KG1 (cell line): ENCODE data around the gene ORC4.
A peak's percentile ranks its signal among the peaks of the same experiment; 100 is the strongest.

Experiments
- DNase-seq: peaks from one replicate; lab custom pipeline; 2025; lab: John Stamatoyannopoulos, UW

ORC4 gene

GRCh38 chr2:147933931-147934330, 86.6 kb downstream of the ORC4 start:
- DNase-seq, result no peak

GRCh38 chr2:147927053-147927588, 93.4 kb downstream of the ORC4 start:
- DNase-seq, result no peak

GRCh38 chr2:147925886-147926285, 94.7 kb downstream of the ORC4 start:
- DNase-seq, result no peak

DNA sequence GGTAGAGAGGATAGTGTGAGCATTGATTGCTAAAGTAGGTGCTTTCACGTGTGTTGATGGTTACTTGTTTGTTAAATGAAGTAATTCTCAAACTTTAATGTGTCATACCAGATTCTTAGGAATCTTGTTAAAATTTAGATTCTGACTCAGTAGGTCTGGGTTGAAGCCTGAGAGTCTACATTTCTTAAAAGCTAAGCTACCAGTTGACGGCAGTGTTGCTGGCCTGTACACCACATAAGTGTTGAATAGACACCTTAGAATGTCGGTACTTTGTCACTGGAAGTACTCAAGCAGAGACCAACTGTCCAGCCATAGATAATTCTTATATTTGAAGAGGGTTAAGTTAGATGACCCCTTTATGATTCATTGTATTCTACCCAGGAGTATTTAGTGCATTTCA, 95.9 kb downstream of the ORC4 start:
- DNase-seq, result no peak

DNA sequence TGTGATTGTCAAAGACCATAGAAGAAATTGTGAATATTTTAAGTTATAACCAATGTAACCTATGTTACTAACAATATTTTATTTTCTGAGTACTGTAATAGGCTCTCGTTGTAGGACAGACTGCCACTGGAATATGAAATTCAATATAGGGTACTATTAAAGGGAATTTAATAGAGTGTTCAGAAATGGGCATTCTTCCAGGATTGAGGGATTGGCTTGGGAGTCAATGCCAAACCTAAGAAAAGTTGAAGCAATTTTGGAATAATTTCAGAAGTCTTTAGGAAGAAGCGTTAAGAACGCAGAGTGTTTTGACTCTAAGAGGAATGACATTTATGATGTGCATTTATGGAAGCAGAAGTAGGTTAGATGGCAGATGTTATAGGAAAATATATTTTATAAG, 96.7 kb downstream of the ORC4 start:
- no peak for DNase-seq

- no peak for DNase-seq
These were observed 103.4 kb downstream of the ORC4 start for GRCh38 chr2:147917161-147917560.

DNA sequence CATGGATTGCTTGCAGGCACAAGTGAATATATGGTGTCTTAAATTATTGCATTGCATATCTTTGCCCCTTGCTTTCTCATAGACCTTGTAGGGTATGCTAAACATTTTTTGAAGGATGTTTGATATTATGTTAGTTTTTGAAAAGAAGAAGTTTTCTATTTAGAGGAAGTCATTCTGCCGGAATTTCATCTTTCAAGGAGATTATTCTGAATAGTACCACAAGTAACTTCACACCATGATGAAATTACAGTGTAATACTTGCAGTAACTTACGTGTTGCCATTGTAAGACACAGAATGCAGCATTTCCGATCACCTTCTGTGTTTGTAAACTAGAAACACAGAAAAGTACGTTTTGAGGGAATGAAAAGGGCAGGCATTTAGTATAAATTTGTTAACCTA, 103.8 kb downstream of the ORC4 start:
- DNase-seq, result no peak

DNA sequence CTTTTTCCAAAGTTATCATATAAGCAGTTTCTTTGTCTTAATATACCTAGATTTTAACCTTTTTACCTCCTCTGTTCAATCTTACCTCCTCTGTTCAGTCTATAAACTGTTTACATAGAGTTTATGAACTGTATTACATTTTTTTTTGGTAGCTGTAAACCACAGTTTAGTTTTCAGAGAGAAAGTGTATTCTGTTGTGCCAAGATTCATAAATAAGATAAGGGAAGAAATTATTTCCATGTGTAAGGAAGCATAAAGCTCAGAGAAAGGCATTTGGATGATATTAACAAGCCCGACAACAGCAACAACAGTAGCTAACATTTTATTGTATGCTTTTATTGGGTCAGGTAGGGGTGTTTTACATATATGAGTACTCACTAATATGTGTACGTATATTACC, 104.5 kb downstream of the ORC4 start:
- no peak for DNase-seq

DNA sequence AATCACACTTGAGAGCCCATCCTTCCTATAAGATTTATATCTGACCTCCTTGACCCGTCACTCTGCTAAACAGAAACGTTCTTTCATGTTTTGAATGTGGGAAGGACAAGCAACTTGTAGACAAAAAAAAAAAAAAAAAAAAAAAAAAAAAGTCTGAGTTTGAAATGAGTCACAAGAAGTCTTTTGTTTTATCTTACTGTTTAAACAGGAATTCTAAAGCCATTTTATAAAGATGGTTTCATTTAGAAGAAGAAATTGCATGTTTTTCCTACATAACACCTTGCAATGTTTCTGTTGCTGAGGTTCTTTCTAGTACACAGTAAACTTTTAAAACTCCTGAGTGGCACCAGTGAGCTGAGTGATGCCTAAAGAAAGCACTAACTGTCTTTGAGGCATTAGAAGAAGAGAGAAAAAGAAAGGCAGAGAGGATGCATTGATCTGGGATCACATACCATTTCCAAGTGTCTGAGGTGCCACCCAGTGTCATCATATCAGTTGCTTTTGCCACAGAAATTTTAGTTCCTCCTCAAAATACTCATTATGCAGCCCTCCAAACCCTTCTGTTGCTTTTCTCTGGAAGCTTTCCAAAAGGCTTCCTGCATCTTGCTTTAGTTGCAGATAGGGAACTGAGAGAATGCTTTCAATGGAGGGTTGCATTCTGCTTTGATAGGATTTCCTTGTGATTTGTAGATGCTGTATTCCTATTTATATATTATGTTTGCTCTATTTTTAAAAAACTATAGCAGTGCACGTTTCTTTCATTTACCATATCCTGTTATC, 106.6 kb downstream of the ORC4 start:
- DNase-seq, result no peak

GRCh38 chr2:147910990-147911473, 109.5 kb downstream of the ORC4 start:
- DNase-seq, result peak; percentile 4

- DNase-seq, result no peak
These were observed 111.4 kb downstream of the ORC4 start for GRCh38 chr2:147909178-147909577.

GRCh38 chr2:147904051-147904450, 116.5 kb downstream of the ORC4 start:
- no peak for DNase-seq

DNA sequence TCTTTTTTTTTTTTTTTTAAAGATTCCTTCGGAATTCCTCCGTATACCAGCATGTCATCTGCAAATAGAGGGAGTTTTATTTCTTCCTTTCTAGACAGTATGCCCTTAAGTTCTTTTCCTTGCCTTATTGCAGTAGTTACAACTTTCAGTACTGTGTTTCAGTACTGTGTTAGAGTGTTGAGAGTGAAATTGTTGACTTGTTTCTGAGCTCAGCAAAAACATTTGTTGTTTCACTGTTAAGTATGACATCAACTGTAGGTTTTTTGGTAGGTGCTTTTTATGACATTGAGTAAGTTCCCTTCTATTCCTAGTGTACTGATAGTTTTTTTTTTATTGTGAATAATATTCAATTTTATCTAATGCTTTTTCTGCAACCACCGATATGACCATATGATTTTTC, 131.9 kb downstream of the ORC4 start:
- no peak for DNase-seq

GRCh38 chr2:147886136-147886535, 134.4 kb downstream of the ORC4 start:
- DNase-seq, result no peak

DNA sequence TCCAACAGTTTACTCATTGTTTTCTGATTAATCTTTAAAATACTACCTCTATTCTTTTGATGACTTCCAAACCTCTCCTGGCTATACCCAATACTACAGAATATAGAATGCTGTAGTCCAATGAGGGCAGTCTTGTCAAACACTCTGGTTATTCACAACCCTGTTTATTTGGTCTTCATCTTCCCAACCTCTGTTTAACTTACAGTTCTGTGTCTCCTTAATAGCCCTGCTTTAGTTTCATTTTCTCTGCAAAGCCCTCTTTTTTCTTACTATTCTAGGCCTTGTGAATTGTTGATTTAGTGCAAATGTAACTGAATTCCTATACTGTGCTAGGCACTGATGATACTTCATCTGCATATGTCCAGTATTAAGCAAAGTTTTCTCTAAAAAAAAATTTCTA, 135.7 kb downstream of the ORC4 start:
- DNase-seq, result no peak

GRCh38 chr2:147882631-147883030, 137.9 kb downstream of the ORC4 start:
- DNase-seq, result no peak
